ENCODE measurements around the gene R3HDM4.
"Not testable (repeated sequence)": the region's sequence is repeated elsewhere in the genome, so short reads cannot be mapped to it uniquely, and the experiment has no call there.

R3HDM4 gene

DNA sequence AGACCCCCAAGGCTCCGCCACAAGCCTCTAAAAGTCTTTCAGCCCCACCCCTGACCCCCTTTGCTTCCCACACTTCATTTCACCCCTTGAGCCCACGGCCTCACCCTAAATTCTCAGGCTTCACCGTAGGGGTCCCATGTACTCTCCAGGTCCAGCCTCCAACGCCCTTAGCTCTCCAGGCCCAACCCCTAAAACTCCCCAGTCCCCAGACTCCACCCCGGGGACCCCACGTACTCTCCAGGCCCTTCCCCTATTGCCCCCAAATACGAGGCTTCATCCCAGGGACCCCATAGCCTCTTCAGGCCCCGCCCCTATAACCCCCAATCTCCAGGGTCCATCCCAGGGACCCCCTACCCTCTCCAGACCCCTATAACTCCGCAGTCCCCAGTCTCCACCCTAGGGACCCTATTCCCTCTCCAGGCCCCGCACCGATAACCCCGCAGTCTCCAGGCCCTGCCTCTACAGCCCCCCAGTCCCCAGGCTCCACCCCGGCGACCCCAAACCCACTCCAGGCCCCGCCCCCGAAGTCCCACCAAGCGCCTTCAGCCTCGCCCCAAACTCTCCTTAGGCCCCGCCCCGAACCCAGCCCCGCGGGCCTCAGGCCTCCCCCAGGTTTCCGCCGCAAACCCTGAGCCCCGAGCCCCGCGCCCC is 20.7 kb downstream of the R3HDM4 start:
- DNase-seq (ENCODE audit: low spot score) = no peak

DNA sequence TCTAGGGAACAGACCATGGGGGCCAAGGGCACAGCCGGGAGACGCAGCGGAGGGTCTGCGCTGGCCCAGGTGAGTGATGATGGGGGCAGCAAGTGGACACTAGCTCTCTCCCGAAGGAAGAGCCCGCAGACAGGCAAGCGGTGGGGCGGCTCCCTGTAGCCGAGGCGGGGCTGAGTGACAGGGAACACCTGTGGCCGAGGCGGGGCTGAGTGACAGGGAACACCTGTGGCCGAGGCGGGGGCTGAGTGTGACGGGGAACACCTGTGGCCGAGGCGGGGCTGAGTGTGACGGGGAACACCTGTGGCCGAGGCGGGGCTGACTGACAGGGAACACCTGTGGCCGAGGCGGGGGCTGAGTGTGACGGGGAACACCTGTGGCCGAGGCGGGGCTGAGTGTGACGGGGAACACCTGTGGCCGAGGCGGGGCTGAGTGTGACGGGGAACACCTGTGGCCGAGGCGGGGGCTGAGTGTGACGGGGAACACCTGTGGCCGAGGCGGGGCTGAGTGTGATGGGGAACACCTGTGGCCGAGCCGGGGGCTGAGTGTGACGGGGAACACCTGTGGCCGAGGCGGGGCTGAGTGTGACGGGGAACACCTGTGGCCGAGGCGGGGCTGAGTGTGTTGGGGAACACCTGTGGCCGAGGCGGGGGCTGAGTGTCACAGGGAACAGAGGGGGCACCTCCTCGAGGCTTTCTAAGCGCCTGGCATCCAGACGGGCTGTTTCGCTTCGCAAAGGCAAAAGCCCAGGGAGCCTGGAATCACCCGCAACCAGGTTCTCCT is 21.4 kb downstream of the R3HDM4 start:
- not testable (repeated sequence) for DNase-seq (ENCODE audit: low spot score)

DNA sequence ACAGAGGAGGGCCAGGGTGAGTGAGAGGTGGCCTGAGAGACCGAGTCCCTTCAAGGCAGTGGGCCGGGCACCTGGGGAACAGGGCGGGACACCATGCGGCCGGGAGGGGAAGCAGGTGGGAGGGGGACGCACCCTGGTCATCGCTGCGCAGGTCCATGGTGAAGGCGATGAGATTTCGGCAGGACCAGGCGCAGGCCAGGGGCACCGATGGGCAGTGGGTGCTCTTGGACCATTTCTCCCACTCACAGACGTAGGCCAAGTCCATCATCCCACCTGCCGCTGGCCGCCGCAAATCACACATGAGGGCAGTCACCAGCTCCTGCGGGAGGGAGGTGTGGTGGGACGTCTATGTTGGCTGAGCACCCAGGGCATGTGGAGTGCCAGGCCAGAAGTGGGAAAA is 22.2 kb downstream of the R3HDM4 start:
- DNase-seq (ENCODE audit: low spot score) = no peak

DNA sequence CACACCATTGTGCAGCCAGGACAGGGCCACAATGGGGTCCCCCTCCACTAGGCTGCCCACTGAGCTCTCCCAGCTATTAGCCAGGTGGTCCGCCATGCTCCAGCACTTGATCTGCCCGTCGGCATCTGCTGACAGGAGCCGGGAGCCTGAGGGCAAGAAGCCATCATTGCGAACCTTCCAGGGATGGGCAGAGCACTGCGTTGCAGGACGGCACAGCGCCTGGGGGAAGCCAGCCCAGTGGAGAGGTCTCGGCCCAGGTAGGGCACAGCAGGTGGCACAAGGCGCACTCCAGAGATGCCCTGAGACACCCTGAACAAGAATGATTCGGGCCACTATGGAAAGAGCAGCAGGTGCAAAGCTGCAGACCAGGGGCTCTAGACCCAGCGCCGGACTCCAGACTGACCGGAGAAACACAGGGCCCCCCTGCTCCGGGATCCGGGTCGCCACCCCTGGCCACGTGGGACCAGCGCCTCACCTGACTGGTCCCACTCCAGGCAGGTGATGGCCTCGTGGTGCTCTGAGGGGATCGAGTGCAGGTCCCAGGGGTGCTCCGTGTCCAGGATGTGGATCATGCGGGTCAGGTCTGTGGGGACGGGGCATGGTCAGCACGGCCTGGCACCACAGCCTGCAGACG is 23.2 kb downstream of the R3HDM4 start:
- DNase-seq (ENCODE audit: low spot score) = no peak

DNA sequence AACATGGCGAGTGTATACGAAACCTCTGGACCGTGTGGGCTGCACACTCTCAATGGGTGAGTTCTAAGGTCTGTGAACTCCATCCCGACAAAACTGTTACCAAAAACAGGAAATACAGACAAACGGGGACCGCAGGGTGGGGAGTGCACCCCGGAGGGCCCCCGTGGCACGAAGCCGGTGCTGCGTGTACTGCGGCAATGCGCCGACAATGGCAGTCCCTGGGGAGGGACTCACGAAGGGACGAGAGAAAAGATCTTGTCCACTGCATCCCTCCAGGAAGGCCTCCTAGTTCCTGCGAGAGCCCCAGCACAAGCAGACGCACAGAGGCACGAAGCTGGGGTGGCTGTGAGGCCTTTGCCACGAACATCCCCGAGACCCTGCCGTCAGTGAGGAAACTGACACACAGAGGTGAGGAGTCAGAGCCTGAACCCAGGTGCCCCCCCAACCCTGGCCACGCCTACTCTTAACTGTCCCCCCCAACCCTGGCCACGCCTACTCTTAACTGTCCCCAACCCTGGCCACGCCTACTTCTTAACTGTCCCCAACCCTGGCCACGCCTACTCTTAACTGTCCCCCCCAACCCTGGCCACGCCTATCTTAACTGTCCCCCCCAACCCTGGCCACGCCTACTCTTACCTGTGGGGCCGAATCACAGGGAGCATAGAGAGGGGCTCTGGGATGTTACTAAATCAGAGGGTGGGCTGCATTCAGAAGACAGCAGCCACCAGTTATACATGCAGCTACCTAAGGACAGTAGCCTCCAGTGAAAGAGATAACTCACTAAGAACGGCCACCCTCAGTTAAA is 24.2 kb downstream of the R3HDM4 start:
- DNase-seq (ENCODE audit: low spot score) = no peak

DNA sequence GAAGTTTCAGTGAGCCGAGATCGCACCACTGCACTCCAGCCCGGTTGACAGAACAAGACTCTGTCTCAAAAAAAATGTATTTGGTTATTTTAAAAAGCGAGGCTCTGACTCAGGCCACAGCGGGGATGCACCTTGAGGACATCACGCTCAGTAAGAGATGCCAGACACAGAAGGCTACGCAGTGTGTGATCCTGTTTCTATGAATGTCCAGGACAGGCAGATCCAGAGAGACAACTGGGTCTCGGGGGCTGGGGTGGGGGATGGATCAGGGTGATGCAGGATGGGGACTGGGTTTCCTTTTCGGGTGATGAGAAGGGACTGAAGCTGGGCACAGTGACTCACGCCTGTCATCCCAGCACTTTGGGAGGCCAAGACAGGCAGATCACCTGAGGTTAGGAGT is 25.4 kb downstream of the R3HDM4 start:
- DNase-seq (ENCODE audit: low spot score) = no peak

DNA sequence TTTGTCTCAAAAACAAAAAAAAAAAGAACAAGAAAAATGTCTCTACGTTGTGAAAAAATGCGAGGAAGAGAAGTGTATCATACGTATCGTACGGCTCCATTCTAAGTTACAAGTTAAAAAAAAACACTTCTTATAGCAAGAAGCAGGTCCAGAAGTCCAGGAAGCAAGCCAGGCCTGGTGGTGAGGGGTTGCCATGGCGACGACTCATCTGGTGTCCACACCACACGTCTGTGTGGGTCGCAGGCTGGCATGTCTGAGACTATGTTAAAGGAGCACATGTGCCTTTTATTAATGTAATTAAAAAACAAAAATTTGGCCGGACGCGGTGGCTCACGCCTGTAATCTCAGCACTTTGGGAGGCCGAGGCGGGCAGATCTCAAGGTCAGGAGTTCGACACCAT is 25.9 kb downstream of the R3HDM4 start:
- peak; percentile 35 for DNase-seq (ENCODE audit: low spot score)

DNA sequence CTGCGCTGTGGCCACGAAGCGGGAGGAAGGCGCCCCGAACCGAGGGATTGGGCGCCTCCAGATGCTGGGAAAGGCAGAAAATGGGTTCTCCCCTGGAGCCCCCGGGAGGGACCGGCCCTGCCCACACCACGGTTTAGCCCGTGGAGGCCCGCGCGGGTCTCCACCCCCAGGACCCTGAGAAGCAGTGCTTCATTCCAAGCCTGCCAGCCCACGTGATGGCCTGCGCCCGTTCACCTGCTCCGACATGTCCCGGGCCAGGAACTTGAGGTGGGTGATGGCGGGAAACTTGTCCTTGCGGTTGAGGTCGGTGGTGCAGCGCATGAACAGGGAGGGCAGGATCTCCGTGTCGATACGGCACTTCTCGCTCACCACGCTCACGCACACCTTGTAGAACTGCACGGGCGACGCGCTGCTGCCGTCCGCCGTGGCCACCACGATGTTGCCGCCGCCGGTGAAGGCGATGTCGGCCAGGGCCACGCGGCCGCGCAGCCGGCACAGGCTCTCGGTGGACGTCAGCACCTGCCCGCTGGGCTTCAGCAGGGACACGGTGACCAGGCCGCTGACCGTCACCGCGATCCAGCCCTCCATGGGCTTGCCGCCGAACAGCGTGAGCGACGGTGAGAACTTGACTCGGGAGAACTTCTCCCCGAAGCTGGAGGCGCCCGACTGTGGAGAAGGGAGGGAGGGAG is 27.3 kb downstream of the R3HDM4 start:
- DNase-seq (ENCODE audit: low spot score) = no peak

DNA sequence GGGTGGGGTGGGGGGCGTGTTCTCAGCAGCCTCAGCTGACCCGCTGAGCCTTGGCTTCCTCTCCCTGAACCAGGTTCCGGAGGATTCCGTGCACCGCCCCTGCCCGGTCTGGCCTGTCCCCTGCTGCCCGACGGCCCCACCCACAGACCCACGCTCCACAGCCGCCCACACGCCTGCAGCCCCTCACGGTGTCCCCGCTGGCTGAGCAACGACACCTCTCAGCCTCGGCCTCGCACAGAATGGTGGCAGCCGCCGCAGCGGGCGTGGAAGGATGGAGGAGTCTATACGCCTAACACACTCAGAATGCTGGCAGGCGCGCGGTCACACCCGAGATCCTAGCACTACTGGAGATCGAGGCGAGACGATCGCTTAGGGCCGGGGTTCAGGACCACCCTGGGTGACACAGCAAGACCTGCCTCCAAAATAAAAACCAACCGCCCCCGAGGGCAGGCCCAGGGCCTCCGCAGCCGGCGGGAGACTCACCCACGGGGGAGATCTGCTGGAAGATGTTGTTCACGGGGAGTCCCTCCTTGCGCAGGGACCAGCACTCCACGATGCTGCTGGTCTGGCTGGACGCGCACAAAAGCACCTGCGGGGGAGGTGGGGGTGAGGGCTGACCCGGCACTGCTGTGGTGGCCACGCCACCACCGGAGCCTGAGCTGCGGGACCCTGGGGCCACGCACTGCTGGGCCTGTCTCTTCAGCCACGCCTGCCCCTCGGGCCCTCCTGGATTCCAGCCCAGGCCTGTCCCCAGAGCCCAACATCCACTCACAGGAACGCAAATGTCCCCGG is 28.4 kb downstream of the R3HDM4 start:
- no peak for DNase-seq (ENCODE audit: low spot score)

DNA sequence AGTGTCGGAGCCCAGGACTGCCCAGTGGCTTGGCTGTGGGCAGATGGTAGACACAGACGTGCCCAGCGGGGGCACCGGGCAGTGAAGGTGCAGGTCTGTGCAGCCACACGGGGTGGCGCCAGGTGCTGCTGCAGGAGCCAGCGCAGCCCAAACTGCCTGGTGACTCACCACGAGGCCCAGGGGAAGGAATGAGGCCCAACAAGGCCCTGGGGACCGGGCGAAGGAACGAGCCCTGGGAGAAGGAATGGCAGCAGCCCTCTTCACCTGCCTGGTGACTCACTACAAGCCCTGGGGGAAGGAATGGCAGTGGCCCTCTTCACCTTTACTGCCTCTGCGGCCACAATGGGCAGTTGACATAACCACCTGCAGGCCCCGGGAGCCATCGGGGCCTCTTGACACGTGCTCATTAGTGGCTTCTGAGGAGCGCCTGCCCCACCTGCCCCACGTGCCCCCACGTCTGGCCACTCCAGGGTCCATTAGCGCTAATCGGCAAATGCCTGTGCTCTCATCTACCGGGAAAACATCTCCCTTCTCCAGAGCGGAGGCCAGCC is 29.3 kb downstream of the R3HDM4 start:
- no peak for DNase-seq (ENCODE audit: low spot score)

DNA sequence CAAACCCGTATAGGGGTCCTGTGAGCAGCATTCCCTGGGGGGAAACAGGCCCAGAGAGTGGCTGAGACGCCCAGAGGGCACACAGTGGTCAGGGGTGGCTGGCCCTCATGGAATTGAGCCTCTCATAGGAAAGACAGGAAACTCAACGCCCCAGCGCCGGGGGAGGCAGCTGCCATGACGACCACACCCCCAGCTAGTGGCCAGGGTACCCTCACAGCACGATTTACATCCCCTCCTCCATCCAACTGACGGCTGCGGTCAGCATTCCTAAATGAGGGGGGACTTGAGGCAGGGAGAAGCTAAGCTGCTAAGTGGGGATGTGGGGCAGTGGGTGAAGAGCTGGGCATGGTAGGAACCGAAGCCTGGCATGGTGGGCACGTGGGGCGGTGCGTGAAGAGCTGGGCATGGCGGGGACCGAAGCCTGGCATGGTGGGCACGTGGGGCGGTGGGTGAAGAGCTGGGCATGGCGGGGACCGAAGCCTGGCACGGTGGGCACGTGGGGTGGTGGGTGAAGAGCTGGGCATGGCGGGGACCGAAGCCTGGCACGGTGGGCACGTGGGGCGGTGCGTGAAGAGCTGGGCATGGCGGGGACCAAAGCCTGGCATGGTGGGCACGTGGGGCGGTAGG is 30.0 kb downstream of the R3HDM4 start:
- DNase-seq (ENCODE audit: low spot score) = no peak

DNA sequence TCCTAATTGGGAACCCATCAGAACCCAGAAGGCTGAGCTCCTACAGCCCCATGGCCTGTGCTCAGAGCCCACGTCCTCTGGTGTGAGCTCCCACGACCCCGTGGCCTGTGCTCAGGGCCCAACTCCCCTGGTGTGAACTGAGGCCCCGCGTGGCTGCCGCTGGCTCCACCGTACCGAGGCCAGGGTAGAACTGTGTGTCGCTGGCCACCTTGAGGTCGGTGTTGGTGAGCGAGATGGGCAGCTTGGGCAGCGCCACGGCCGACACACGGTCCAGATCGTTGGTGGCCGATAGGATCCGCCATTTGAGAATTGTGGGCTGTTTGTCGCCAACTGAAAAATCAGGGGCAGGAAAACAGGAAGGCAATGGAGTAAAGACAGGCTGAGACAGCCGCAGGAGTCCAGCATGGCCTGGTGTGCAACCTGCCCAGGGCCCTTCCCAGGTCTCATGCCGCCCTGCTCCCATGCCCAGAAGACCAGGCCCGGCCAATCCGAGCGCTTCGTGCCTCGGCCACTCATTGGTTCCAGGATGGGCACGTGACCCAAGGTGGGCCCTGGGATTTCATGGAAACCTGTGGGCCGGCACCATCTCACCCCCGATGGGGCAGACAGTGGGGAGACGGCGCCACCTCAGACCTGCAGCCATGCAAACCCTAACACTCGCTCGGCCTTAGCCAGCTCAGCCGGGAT is 31.5 kb downstream of the R3HDM4 start:
- no peak for DNase-seq (ENCODE audit: low spot score)

DNA sequence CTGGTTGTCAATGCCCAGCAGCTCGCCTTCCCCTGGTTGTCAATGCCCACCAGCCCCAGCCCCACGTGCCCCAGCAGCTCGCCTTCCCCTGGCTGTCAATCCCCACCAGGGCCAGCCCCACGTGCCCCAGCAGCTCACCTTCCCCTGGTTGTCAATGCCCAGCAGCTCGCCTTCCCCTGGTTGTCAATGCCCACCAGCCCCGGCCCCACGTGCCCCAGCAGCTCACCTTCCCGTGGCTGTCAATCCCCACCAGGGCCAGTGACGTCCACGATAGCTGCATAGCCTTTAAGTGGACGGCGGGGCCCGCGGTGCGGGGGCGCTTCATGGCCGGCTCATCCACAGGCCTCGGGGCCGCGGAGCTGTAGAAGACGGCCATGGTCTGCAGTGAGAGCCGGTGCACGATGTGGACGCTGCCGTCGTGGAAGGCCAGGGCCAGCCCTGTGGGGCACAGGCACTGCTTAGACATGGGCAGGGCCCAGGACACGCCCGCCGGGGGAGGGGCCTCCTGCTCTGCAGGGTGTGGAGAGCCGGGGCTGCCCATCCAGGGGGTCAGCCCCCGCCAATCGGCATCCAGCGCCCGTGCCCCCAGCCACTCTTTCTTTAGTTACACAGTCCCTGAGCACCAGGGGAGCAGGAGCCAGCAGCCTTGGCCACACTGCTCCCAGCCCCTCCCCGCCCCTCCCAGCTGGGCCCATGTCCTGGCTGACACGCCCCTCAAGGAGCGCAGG is 33.1 kb downstream of the R3HDM4 start:
- no peak for DNase-seq (ENCODE audit: low spot score)

DNA sequence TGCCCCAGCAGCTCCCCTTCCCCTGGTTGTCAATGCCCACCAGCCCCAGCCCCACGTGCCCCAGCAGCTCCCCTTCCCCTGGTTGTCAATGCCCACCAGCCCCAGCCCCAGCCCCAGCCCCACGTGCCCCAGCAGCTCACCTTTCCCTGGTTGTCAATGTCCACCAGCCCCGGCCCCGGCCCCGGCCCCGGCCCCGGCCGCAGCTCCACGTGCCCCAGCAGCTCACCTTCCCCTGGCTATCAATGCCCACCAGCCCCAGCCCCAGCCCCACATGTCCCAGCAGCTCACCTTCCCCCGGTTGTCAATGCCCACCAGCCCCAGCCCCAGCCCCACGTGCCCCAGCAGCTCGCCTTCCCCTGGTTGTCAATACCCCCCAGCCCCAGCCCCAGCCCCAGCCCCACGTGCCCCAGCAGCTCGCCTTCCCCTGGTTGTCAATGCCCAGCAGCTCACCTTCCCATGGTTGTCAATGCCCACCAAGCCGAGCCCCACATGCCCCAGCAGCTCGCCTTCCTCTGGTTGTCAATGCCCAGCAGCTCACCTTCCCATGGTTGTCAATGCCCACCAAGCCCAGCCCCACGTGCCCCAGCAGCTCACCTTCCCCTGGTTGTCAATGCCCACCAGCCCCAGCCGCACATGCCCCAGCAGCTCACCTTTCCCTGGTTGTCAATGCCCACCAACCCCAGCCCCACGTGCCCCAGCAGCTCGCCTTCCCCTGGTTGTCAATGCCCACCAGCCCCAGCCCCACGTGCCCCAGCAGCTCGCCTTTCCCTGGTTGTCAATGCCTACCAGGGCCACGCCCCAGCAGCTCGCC is 34.1 kb downstream of the R3HDM4 start:
- DNase-seq (ENCODE audit: low spot score) = not testable (repeated sequence)

DNA sequence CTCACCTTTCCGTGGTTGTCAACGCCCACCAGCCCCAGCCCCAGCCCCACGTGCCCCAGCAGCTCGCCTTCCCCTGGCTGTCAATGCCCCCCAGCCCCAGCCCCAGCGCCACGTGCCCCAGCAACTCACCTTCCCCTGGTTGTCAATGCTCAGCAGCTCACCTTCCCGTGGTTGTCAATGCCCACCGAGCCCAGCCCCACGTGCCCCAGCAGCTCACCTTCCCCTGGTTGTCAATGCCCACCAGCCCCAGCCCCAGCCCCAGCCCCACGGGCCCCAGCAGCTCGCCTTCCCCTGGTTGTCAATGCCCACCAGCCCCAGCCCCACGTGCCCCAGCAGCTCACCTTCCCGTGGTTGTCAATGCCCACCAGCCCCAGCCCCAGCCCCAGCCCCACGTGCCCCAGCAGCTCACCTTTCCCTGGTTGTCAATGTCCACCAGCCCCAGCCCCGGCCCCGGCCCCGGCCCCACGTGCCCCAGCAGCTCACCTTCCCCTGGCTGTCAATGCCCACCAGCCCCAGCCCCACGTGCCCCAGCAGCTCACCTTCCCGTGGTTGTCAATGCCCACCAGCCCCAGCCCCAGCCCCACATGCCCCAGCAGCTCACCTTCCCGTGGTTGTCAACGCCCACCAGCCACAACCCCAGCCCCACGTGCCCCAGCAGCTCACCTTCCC is 34.9 kb downstream of the R3HDM4 start:
- DNase-seq (ENCODE audit: low spot score) = not testable (repeated sequence)

DNA sequence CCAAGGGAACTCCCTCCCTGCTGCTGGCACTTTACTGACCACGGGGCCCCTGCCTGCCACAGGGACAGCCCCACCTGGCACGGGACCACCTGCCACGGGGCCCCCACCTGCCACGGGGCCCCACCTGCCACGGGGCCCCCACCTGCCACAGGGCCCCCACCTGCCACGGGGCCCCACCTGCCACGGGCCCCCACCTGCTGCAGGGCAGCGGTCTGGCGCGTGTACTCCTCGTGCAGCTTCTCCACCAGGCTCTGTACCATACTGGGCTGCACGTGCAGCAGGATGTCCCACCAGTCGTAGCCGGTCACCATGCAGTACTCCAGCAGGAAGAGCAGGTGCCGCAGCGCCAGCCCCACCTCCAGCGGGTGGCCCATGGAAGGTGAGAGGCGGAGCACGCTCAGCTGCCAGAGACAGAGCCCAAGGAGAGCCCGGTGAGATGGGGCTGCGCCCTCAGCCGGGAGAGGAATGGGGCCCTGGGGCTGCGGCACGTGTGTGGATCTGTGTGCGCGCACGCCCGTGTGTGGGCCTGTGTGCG is 36.2 kb downstream of the R3HDM4 start:
- DNase-seq (ENCODE audit: low spot score) = no peak

DNA sequence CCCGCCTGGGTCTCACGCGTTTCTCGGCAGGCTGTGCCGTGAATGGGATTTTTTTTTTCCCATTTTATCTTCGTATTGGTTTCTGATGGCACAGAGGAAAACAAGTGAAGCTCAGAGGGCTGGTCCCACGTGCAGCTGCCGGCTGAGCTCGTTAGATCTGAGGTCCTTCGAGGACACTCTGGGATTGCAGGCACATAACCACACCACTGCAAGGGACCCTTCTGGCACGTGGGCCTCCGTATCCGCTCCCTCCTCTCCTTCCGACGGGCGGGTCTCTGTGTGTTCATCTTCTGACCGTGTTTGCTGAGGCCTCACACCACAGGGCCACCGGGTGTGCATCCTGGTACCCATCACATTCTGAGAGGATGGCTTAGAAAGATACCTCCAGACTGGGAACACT is 36.9 kb downstream of the R3HDM4 start:
- DNase-seq (ENCODE audit: low spot score) = no peak

Data from RKO (cell line).